Measurements from ENCODE around the gene C19orf44.

C19orf44 gene

DNA sequence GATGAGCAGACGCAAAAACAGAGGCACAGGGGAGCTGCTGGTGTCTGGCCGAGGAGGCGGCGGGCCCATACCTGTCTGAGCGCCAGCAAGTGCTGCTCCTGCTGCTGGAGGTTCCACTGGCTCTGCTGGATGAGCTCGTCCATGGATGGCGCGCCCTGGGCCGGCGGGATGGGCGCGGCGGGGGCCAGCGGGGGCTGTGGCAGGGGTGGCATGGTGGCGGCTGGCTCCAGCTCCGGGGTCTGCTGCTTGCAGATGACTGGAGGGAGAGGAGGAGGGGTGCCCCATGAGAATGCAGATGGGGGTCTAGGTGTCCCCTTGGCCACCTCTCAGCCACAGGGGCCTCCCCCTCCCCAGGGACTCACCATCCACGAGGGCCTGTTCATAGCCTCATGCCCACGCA, 39.2 kb downstream of the C19orf44 start:
- Histone ChIP-seq H3K9ac (no peak overlapping the region), H3K27me3 (ENCODE audit: insufficient read depth, low read depth) (no peaks in the 10 kb centered on the region), H3K27ac (no peak overlapping the region), H3K4me3 (IDR thresholded peaks at IDR 0.05; ENCODE audit: insufficient read depth, low read depth, low read length) (no peak overlapping the region), H3K79me2 (ENCODE audit: insufficient read depth, low read depth) (peaks cover 46% of the 10 kb centered on the region), H3K4me2 (no peak overlapping the region), H3K36me3 (ENCODE audit: insufficient read depth) (peaks cover 11% of the 10 kb centered on the region; the same call in 1 of the 2 replicates), H2AFZ (ENCODE audit: low read depth) (no peak overlapping the region), H3K4me1 (ENCODE audit: low read depth, poor library complexity, severe bottlenecking) (no peaks in the 10 kb centered on the region), H4K20me1 (ENCODE audit: insufficient read depth) (0 out of 2 replicates have a peak, but pooled peaks cover 7% of the 10 kb centered on the region)
- TF ChIP-seq CTCF (conservative IDR thresholded peaks at IDR 0.05; ENCODE audit: low read depth, low read length): no peak

GRCh38 chr19:16536130-16536529, 39.9 kb downstream of the C19orf44 start:
- 0 out of 2 replicates have a peak, but pooled peaks cover 7% of the 10 kb centered on the region for H4K20me1 ChIP-seq (ENCODE audit: insufficient read depth)
- H2AFZ ChIP-seq (ENCODE audit: low read depth): no peak overlapping the region
- H3K9ac ChIP-seq: no peak overlapping the region
- H3K36me3 ChIP-seq (ENCODE audit: insufficient read depth): peaks cover 11% of the 10 kb centered on the region; the same call in 1 of the 2 replicates
- H3K4me2 ChIP-seq: no peak overlapping the region
- H3K4me3 ChIP-seq (IDR thresholded peaks at IDR 0.05; ENCODE audit: insufficient read depth, low read depth, low read length): no peak overlapping the region
- peaks cover 6% of the 10 kb centered on the region for H3K4me1 ChIP-seq (ENCODE audit: low read depth, poor library complexity, severe bottlenecking)
- TF ChIP-seq CTCF (conservative IDR thresholded peaks at IDR 0.05; ENCODE audit: low read depth, low read length): no peak
- no peak overlapping the region for H3K27ac ChIP-seq
- no peaks in the 10 kb centered on the region for H3K27me3 ChIP-seq (ENCODE audit: insufficient read depth, low read depth)
- H3K79me2 ChIP-seq (ENCODE audit: insufficient read depth, low read depth): peaks cover 53% of the 10 kb centered on the region

DNA sequence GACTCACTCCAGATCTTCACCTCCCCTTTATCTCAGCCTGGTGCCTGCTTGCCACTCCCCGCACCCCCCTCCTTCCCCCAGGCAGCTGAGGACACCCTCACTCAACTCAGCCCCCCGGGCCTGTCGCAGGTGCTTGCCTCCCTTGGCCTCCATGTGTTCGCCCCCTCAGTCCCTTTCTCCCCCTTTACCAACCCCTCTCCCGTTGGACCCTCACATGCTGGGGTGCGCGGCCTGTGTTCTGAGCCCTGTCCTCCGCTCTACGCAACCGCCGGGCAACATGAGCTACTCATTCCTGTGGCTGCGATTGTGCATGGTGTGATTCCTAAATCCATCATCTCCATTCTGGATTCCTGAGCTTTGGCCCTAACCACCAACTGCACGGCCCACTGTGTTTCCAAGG, 40.9 kb downstream of the C19orf44 start:
- Histone ChIP-seq H2AFZ (ENCODE audit: low read depth) (no peak overlapping the region), H3K36me3 (ENCODE audit: insufficient read depth) (peaks cover 11% of the 10 kb centered on the region; the same call in 1 of the 2 replicates), H3K4me3 (IDR thresholded peaks at IDR 0.05; ENCODE audit: insufficient read depth, low read depth, low read length) (no peak overlapping the region), H3K9ac (no peak overlapping the region), H3K79me2 (ENCODE audit: insufficient read depth, low read depth) (peaks cover 63% of the 10 kb centered on the region), H3K4me2 (no peak overlapping the region), H3K27ac (no peak overlapping the region), H4K20me1 (ENCODE audit: insufficient read depth) (0 out of 2 replicates have a peak, but pooled peaks cover 7% of the 10 kb centered on the region), H3K4me1 (ENCODE audit: low read depth, poor library complexity, severe bottlenecking) (peaks cover 8% of the 10 kb centered on the region), H3K27me3 (ENCODE audit: insufficient read depth, low read depth) (no peaks in the 10 kb centered on the region)
- TF ChIP-seq CTCF (conservative IDR thresholded peaks at IDR 0.05; ENCODE audit: low read depth, low read length): no peak

DNA sequence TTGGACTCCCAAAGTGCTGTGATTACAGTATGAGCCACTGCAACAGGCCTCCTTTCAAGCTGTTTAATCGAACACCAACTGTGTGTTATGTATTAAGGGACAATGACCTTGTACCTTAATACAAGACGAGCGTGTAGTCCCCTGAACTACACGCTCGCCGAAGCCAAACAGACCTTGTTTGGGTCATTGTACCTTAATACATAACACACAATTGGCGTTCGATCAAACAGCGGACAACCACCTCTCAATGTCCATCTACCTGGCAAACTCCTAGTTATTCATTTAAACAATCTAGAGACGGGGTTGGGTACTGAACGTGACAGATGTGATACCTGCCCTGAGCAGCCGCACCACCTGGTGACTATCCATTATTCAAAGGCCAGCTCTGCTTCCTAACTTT, 44.8 kb downstream of the C19orf44 start:
- Histone ChIP-seq H4K20me1 (ENCODE audit: insufficient read depth) (0 out of 2 replicates have a peak, but pooled peaks cover 7% of the 10 kb centered on the region), H3K27ac (peak overlapping the region; percentile 64; the same call in 1 of the 2 replicates), H3K4me1 (ENCODE audit: low read depth, poor library complexity, severe bottlenecking) (peaks cover 21% of the 10 kb centered on the region), H3K4me2 (peak overlapping the region; percentile 99), H2AFZ (ENCODE audit: low read depth) (no peak overlapping the region), H3K79me2 (ENCODE audit: insufficient read depth, low read depth) (peaks cover 94% of the 10 kb centered on the region), H3K36me3 (ENCODE audit: insufficient read depth) (peaks cover 6% of the 10 kb centered on the region; the same call in 1 of the 2 replicates), H3K4me3 (IDR thresholded peaks at IDR 0.05; ENCODE audit: insufficient read depth, low read depth, low read length) (no peak overlapping the region), H3K9ac (peak overlapping the region; percentile 70; the same call in 1 of the 2 replicates), H3K27me3 (ENCODE audit: insufficient read depth, low read depth) (no peaks in the 10 kb centered on the region)
- no peak for TF ChIP-seq CTCF (conservative IDR thresholded peaks at IDR 0.05; ENCODE audit: low read depth, low read length)

Data from KMS-11 (cell line).